ENCODE results near the gene RBMX2. TPM values are rescaled to one million over a fixed set of nuclear protein-coding genes. Genes with fewer than 3 reads are reported as not detected.
"Not testable (repeated sequence)": the region's sequence is repeated elsewhere in the genome, so short reads cannot be mapped to it uniquely, and the experiment has no call there.

The RBMX2 gene, protein sequence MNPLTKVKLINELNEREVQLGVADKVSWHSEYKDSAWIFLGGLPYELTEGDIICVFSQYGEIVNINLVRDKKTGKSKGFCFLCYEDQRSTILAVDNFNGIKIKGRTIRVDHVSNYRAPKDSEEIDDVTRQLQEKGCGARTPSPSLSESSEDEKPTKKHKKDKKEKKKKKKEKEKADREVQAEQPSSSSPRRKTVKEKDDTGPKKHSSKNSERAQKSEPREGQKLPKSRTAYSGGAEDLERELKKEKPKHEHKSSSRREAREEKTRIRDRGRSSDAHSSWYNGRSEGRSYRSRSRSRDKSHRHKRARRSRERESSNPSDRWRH
- 10.4 and 15.6 TPM in 2 replicates for total RNA-seq (2014; rRNA removed; shearing (Covaris generic))

DNA sequence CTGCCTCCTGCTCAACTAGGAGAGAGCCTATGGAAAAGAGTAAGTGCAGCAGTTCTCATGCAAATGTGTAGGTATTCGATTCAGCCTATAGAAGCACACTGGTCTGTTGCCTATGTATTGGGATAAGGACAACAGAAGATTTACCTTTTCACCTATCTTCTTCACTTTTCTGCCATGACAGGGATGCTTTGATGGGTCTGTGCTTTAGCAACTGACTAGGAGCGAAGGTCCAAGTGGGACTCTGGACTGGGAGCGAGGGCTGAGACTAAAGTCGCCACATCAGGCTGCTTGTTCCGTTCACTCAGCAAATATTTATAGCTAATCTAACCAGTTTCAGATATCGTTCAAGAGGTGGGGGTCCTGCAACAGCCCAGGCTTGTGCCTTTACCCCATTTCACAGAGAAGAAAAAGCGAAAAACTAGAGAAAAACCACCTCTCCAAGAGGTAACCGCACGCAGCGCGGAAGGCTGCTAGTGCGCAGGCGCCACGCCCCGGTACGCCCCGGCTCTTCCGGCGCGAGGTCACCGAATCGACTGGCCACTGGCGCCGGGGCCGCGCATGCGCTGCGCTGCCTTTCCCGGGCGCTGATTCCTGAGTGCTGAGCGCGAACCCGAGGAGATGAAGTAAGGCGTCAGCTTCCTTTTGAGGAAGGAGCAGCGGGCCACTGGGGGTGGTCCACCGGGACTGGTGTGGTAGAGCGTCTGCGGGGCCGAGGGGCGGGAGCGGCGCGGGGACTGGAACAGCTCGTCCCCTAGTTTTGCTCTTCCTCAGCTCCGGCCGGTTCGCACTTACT is at the start of gene RBMX2:
Gene RBMX2, plus strand, starts transcription at position 573 of the 793 bp plus-strand sequence. Its CDS starts 46 bp downstream, at position 619.
- peak; percentile 43 for DNase-seq (ENCODE audit: low spot score)

DNA sequence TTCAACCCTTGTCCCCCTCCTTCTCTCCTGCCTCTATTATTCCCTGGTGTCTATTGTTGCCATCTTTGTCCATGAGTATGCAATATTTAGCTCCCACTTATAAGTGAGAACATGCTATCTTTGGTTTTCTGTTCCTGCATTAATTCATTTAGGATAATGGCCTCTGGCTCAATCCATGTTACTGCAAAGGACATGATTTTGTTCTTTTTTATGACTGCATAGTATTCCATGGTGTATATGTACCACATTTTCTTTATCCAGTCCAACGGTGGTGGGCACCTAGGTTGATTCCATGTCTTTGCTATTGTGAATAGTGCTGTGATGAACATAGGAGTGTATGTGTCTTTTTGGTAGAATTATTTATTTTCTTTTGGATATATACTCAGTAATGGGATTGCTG is 49.7 kb upstream of the RBMX2 start:
- DNase-seq (ENCODE audit: low spot score) = not testable (repeated sequence)

DNA sequence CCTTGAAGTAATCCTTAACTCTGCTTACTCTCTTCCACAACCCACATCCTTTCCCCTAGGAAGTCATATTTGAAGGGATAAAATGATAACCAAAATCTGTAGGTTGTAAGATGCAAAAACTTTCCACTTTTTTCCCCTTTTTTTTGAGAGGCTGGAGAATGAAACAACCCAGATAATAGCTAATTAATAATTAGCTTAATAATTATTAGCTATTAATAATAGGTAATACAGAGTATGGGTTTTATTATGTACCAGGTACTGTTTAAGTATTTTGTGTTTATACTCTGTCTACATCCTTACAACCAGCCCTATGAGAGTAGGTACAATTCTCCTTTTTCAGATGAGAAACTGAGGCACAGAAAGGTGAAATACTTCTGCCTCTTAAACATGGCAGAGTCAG is 25.7 kb upstream of the RBMX2 start:
- DNase-seq (ENCODE audit: low spot score) = no peak

DNA sequence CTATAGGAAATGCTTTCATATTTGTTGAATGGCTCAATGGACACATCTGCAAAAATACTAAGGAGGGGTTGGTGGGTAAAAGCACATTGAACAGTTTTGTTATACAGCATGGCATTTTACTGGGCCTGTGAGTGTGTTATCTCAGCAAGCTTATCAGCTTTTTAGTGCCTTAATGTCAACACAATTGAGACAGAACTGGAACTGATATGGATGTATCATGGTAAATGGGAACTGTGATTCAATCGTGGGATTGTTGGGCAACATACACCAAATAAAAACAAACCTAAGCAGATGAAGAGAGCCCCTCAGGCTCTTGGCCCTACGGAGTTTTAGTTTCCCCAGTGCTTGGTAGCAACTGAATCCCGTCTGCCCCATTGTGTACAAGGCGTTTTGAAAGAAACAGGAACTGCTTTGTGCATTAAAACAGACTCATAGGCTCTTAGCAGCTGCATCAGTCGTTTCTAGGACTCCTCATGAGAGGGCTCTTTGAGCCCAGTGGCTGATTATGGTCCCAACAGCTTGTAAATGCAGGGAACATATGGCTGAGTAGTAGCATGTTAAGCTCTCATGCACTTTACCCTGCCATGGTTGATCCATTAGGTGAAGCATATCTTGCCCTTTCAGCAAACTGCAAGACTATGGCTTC is 23.6 kb upstream of the RBMX2 start:
- DNase-seq (ENCODE audit: low spot score) = no peak

DNA sequence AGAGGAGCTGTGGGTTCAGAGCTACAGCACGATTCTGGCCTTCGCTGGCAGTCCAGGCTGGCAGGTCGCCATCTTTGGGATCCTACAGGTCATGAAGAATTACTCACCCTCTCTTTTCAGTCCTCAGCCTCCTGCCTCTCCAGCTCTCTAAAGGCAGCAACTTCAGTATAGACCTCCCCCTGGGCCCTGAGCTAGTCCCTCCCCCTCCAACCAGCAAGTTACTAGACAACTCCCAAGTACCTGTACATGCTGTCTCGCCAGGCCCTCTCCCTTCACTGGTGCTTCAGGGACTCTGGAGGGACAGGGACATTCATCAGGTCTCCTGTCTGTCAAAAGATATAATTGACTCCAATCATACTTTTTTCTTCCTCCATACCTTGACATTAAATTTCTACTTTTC is 16.3 kb upstream of the RBMX2 start, which contains the start of gene GPR119:
Gene GPR119, minus strand, starts transcription at position 155 of the 400 bp plus-strand sequence. CDS start 227 bp downstream, outside the sequence.
- DNase-seq (ENCODE audit: low spot score) = no peak

DNA sequence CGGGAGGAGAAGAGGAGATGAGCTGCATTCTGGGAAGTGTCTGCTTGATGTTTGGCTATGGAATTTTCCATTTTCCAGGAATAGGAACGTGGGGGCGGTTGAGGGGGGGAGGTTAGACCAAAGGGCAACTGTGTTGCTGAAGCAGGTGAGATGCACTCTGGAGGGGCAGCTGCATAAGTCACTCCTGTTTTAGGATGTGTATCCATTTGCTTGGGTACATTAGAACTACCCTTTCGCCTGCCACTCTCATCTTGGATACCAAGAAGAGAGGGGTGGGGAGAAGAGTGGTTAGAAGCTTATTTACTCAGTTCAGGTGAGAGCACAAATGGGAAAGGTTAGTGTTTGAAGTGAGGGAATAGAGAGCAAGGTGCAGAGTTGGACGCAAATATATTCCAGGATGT is 15.4 kb upstream of the RBMX2 start:
- DNase-seq (ENCODE audit: low spot score) = no peak

DNA sequence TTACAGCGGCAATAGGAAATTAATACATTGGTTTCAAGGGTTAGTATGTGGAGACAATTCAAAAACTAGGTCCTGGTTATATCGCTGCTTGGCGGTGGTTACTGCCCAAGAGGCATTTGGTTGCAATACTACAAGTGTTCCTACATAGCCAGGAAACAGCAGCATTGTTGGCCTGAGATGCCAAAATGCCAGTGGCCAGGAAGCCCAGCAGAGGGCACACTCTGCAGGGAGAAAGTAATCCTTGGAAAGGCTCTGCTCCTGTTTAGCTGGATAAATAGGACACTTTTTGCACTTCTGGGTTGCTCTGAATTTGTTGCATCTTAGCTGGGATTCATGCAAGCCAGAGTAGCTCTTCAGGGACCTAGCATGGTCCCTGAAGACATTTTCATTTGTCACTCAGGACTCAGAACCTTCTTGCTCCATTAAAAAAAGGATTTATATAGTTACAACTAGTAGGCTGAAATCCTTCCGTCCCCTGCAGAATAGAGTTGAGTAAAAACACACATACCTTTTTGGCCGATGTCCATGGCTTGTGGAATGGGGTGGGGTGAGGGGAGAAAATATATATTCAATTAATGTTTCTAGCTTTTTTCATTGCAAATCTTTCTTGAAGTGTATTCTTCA is 8.2 kb upstream of the RBMX2 start:
- DNase-seq (ENCODE audit: low spot score) = peak; percentile 25

DNA sequence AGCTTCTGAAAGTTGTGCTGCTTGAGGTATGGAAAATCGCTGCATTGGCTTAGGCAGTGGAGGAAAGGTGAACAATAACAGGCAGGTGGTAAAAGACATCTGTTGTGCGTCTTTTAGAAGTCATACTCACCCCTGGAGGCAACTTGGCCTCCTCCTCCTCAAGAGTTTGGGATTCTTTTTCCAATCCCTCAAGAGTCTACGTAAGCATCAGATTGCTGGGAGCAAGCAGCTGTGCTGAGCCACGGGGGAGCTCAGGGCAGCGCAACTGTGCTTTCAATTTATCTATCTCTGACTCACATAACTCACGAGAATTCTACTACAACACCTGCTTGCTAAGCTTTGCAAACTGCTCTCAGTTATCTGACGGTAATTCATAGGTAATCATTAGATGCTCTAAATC is 6.4 kb upstream of the RBMX2 start:
- no peak for DNase-seq (ENCODE audit: low spot score)

DNA sequence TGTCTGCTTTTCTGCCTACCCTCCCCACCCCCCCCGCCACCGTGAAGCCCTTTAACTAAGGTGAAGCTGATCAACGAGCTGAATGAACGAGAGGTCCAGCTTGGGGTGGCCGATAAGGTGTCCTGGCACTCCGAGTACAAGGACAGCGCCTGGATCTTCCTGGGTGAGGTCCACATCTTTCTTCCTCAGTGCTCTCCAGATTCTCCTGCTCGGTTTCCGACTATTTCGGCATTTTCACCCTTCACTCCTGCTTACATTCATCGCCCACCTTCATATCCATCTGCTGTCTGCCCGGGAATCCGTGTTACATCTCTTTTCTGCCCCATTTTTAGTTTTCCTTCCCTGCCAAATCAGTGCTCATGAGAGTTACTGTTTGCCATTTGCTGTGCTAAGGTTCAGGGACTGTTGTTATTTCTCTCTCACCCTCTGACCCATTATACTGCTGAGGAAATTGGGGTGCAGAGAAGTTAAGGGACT is 459 bp downstream of the RBMX2 start:
- no peak for DNase-seq (ENCODE audit: low spot score)

DNA sequence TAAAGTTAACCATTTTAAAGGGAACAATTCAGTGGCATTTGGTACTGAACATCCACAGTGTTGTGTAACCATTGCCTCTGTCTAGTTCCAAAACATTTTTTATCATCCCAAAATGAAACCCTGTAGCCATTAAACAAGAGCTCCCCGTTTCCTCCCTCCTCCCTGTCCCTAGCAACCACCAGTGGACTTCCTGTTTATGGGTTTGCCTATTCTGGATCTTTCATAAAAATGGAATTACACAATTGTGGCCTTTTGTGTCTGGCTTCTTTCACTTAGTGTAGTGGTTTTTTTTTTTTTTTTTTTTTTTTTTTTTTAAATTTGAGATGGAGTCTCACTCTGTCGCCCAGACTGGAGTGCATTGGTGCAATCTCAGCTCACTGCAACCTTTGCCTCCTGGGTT is 11.6 kb downstream of the RBMX2 start:
- DNase-seq (ENCODE audit: low spot score) = no peak

DNA sequence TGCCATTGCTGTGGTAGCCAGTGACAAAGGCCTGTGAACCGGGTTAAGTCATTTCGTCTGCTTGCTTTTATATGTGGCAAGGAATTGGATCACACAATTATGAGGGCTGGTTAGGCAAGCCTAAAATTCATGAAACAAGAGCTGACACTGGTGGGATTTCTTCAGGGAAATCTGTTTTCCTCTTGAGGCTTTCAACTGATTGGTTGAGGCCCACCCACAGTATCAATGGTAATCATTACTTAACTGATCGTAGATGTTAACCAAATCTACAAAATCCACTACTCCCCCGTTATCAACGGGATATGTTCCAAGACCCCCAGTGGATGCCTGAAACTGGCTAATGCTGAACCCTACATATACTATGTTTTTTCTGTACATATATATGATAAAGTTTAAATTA is 13.0 kb downstream of the RBMX2 start:
- no peak for DNase-seq (ENCODE audit: low spot score)

DNA sequence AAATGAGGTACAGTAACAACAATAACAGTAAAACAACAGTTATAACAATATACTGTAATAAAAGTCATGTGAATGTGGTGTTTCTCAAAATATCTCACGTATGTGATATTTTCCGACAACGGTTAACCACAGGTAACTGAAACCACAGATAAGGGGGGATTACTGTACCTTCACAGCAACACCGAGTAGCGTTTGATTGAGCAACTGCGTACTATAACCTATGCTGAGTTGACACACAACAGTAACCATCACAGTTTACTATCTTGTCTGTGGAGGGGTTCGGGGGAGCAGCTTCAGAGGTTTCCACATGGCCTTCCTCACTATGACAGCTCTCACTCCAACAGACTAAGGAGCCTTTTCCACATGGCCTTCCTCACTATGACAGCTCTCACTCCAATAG is 13.4 kb downstream of the RBMX2 start:
- no peak for DNase-seq (ENCODE audit: low spot score)

DNA sequence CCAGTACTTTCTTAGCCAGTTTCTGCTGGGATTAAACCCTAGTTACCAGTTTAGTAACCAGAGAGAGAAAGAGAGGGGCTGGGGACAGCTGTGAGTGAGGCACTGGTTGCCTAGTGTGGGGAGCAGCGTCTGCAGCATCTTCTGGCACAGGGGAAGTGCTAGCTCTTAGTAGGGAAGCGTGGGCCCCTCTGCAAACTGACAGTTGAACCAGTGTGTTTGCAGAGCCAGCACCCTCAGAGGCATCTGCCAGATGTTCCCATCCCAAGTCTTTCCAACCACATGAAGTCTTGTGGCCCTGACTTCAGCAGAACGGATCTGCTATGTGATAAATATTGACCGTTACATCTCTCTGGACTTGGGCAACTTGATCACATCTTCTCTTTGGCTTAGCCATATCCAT is 15.0 kb downstream of the RBMX2 start:
- DNase-seq (ENCODE audit: low spot score) = no peak

DNA sequence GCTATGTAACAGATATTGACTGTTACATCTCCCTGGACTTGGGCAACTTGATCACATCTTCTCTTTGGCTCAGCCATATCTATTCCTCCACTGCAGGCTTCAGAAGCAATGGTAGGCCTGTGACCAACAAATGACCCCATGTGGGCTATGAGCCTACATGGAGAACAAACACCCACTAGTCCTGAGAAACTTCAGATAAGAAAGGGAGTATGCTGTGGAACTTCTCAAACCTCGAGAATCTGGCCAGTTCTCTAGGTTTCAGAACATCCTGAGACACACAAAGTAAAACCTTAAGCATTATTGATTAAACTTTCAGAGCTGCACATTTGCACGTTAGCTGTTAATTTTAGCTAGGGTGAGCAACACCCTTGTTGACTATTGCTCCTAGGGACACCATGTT is 16.3 kb downstream of the RBMX2 start:
- DNase-seq (ENCODE audit: low spot score) = no peak

DNA sequence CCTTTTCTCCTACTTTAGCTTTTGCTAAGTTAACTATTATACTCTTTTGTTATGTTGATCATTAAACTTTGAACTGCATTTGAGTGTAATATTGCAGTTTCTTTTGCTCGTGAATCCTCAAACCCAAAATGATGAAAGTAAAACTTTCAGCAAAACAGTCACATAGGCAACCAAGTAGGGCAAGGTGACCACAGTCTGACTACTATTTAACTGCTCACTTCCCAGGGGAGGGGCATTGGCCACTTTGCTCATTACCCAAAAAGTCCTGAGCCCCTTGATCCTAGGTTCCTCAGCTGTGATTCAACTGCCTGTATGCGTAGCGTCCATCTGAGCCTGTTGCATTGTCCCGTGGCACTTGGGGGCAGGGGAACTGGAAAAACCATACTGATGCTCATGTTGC is 17.0 kb downstream of the RBMX2 start:
- DNase-seq (ENCODE audit: low spot score) = no peak

DNA sequence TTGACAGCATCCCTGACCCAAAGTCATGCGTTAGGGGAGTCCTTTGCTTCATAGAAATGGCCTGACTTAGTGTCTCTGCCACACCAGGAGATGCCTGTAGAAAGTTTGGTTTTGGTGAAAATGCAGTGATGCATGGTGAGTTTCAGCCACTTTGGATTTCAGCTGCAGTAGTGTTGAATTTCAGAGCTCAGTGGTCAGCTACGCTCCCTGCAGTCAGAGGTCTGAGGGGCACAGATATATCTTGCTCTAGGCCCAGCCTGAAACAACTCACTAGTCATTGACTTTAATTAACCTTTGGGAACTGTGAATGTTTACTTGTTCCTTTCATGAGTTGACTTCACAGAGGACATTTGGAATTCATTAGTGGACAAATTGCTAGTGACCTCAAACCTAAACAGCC is 17.5 kb downstream of the RBMX2 start:
- no peak for DNase-seq (ENCODE audit: low spot score)

DNA sequence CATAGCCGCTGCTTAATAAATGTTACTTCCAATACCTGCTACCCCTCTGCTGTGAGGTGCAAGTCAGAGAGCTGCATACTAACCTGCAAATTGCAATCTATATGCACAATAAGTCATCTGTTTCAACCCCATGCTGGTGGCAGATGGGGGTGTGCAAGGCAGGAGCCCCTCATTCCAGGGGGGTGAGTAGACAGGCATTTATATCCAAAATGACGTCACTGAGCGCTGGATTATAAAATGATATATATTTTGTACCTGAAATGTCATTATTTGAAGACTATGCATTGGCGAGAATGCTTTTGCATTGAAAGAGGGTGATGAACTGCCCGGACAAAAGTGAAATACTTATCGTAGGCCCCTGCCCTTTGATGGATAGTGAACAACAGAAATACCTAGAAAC is 24.7 kb downstream of the RBMX2 start:
- no peak for DNase-seq (ENCODE audit: low spot score)

DNA sequence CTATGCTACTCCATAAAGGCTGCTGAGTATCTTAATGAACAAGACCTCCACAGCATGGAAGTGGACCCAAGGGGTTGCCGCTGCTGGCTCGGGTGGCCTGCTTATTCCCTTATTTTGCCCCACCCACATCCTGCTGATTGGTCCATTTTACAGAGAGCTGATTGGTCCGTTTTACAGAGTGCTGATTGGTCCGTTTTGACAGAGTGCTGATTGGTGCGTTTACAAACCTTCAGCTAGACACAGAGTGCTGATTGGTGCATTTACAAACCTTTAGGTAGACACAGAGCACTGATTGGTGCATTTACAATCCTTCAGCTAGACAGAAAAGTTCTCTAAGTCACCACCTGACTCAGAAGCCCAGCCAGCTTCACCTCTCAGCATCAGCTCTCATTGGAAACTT is 27.4 kb downstream of the RBMX2 start:
- DNase-seq (ENCODE audit: low spot score) = not testable (repeated sequence)

DNA sequence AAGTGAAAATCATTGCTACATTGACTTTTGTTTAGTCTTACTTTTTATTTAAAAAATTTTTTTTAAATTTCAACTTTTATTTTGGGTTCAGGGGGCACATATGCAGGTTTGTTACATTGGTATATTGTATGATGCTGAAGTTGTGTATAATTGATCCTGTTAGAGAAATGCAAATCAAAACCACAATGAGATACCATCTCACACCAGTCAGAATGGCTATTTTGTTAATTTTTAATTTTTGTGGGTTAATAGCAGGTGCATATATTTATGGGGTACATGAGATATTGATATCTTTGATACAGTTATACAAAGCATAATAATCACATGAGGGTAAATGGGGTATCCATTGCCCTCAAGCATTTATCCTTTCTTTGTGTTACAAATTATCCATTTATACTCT is 34.1 kb downstream of the RBMX2 start:
- DNase-seq (ENCODE audit: low spot score) = no peak

DNA sequence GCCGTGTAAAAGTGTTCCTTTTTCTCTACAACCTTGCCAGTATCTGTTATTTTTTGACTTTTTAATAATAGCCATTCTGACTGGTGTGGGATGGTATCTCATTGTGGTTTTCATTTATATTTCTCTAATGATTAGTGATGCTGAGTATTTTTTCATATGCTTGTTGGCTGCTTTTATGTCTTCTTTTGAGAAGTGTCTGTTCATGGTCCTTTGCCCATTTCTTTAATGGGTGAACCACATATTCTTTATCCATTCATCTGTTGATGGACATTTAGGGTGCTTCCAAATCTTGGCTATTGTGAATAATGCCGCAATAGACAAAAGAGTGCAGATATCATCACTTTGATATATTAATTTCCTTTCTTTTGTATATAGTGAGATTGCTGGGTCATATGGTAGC is 36.2 kb downstream of the RBMX2 start:
- not testable (repeated sequence) for DNase-seq (ENCODE audit: low spot score)

DNA sequence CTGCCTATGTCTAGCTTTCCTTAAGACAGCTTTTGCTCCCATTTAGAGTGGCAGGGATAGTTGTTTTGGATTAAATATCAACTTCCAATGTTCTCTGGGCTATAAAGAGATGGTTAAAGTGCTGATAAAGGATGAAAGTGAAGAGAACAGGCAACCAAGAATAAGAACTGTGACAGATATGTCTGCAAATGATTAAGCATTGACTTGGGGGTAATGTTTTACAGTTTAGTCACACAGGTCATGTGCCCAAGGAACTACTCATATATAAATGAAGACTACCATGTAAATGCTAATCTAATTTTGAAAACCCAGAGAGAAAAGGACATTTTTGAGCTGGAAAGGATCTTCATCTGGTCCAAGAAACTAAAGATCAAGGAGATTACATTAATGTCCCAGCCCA is 42.1 kb downstream of the RBMX2 start:
- no peak for DNase-seq (ENCODE audit: low spot score)
